ENCODE results near the gene PRR9.

Gene PRR9

GRCh38 chr1:153251562-153251961, 34.2 kb downstream of the PRR9 start:
- H3K27ac ChIP-seq (ENCODE audit: insufficient read depth in 1 of 2, low read depth in 1 of 2, low read length in 2 of 2, poor library complexity in 1 of 2, severe bottlenecking in 2 of 2) = no peak overlapping the region
- H3K27me3 ChIP-seq (replicated peaks in 2 of 5; ENCODE audit: control insufficient read depth in 4 of 5, insufficient read depth in 5 of 5, low read length in 4 of 5) = peaks cover 0 to 6% (median 0%) of the 10 kb centered on the region in 5 experiments
- peak in 2 of 3 donors; percentile 26 to 43 for DNase-seq
- H3K4me1 ChIP-seq (ENCODE audit: control extremely low read depth in 1 of 4, control insufficient read depth in 4 of 4, insufficient read depth in 4 of 4, low read length in 3 of 4) = no peaks in the 10 kb centered on the region
- H3K36me3 ChIP-seq (ENCODE audit: control insufficient read depth in 4 of 4, insufficient read depth in 4 of 4, low read length in 3 of 4) = no peaks in the 10 kb centered on the region
- H3K9me3 ChIP-seq (ENCODE audit: control extremely low read depth in 1 of 5, control insufficient read depth in 4 of 5, insufficient read depth in 2 of 5, low read depth in 1 of 5, low read length in 4 of 5) = no peaks in the 10 kb centered on the region
- 90% methylated on average over 2 of the region's 3 CpGs for WGBS (ENCODE audit: insufficient coverage)
- ChIA-PET CTCF (interaction anchor here (1.1 to 1.4 kb wide), 2 partner anchors 11 to 12 kb away, joined by 3 read pairs; no protein-coding TSS in a partner anchor), POLR2A (no interaction called here)
- H3K4me3 ChIP-seq (ENCODE audit: control insufficient read depth in 1 of 7, extremely low read depth in 1 of 7, insufficient read depth in 4 of 7, low read depth in 2 of 7, low read length in 6 of 7) = no peak overlapping the region

- Histone ChIP-seq H3K27ac (ENCODE audit: insufficient read depth in 1 of 2, low read depth in 1 of 2, low read length in 2 of 2, poor library complexity in 1 of 2, severe bottlenecking in 2 of 2) (no peak overlapping the region), H3K36me3 (ENCODE audit: control insufficient read depth in 4 of 4, insufficient read depth in 4 of 4, low read length in 3 of 4) (no peaks in the 10 kb centered on the region), H3K4me3 (ENCODE audit: control insufficient read depth in 1 of 7, extremely low read depth in 1 of 7, insufficient read depth in 4 of 7, low read depth in 2 of 7, low read length in 6 of 7) (no peak overlapping the region), H3K4me1 (ENCODE audit: control extremely low read depth in 1 of 4, control insufficient read depth in 4 of 4, insufficient read depth in 4 of 4, low read length in 3 of 4) (no peaks in the 10 kb centered on the region), H3K27me3 (replicated peaks in 2 of 5; ENCODE audit: control insufficient read depth in 4 of 5, insufficient read depth in 5 of 5, low read length in 4 of 5) (peaks cover 0 to 4% (median 0%) of the 10 kb centered on the region in 5 experiments), H3K9me3 (ENCODE audit: control extremely low read depth in 1 of 5, control insufficient read depth in 4 of 5, insufficient read depth in 2 of 5, low read depth in 1 of 5, low read length in 4 of 5) (no peaks in the 10 kb centered on the region)
- DNase-seq = no peak
- ChIA-PET CTCF (interaction anchor here (1.1 to 1.4 kb wide), 2 partner anchors 10 to 13 kb away, joined by 3 read pairs; no protein-coding TSS in a partner anchor), POLR2A (no interaction called here)
- WGBS (ENCODE audit: insufficient coverage) = 100% methylated on average over 3 of the region's 4 CpGs
Measured at GRCh38 chr1:153251988-153252387, 34.6 kb downstream of the PRR9 start.

- 47% methylated on average over 2 of the region's 2 CpGs for WGBS (ENCODE audit: insufficient coverage)
- POLR2A ChIA-PET = no interaction called here
- no peak for DNase-seq
- Histone ChIP-seq H3K27me3 (replicated peaks in 2 of 5; ENCODE audit: control insufficient read depth in 4 of 5, insufficient read depth in 5 of 5, low read length in 4 of 5) (peaks cover 0 to 1% (median 0%) of the 10 kb centered on the region in 5 experiments), H3K4me3 (ENCODE audit: control insufficient read depth in 1 of 7, extremely low read depth in 1 of 7, insufficient read depth in 4 of 7, low read depth in 2 of 7, low read length in 6 of 7) (no peak overlapping the region), H3K27ac (ENCODE audit: insufficient read depth in 1 of 2, low read depth in 1 of 2, low read length in 2 of 2, poor library complexity in 1 of 2, severe bottlenecking in 2 of 2) (no peak overlapping the region), H3K36me3 (ENCODE audit: control insufficient read depth in 4 of 4, insufficient read depth in 4 of 4, low read length in 3 of 4) (no peaks in the 10 kb centered on the region), H3K9me3 (ENCODE audit: control extremely low read depth in 1 of 5, control insufficient read depth in 4 of 5, insufficient read depth in 2 of 5, low read depth in 1 of 5, low read length in 4 of 5) (no peaks in the 10 kb centered on the region), H3K4me1 (ENCODE audit: control extremely low read depth in 1 of 4, control insufficient read depth in 4 of 4, insufficient read depth in 4 of 4, low read length in 3 of 4) (no peaks in the 10 kb centered on the region)
- CTCF ChIA-PET = interaction anchor here (0.8 to 1.6 kb wide), 2 partner anchors 11 to 23 kb away, joined by 3 to 4 read pairs; no protein-coding TSS in a partner anchor
Measured at GRCh38 chr1:153253076-153253475, 35.7 kb downstream of the PRR9 start.

GRCh38 chr1:153253693-153254092, 36.3 kb downstream of the PRR9 start:
- no peaks in the 10 kb centered on the region for H3K9me3 ChIP-seq (ENCODE audit: control extremely low read depth in 1 of 5, control insufficient read depth in 4 of 5, insufficient read depth in 2 of 5, low read depth in 1 of 5, low read length in 4 of 5)
- no peaks in the 10 kb centered on the region for H3K36me3 ChIP-seq (ENCODE audit: control insufficient read depth in 4 of 4, insufficient read depth in 4 of 4, low read length in 3 of 4)
- no peak for DNase-seq
- CTCF ChIA-PET = interaction anchor here (0.8 to 1.6 kb wide), 3 partner anchors 10 to 23 kb away, joined by 3 to 4 read pairs (median 4); no protein-coding TSS in a partner anchor
- H3K4me1 ChIP-seq (ENCODE audit: control extremely low read depth in 1 of 4, control insufficient read depth in 4 of 4, insufficient read depth in 4 of 4, low read length in 3 of 4) = no peaks in the 10 kb centered on the region
- no peak overlapping the region for H3K4me3 ChIP-seq (ENCODE audit: control insufficient read depth in 1 of 7, extremely low read depth in 1 of 7, insufficient read depth in 4 of 7, low read depth in 2 of 7, low read length in 6 of 7)
- 50% methylated on average over 1 of the region's 1 CpG for WGBS (ENCODE audit: insufficient coverage)
- peaks cover 0 to 4% (median 0%) of the 10 kb centered on the region in 5 experiments for H3K27me3 ChIP-seq (replicated peaks in 2 of 5; ENCODE audit: control insufficient read depth in 4 of 5, insufficient read depth in 5 of 5, low read length in 4 of 5)
- POLR2A ChIA-PET = no interaction called here
- no peak overlapping the region for H3K27ac ChIP-seq (ENCODE audit: insufficient read depth in 1 of 2, low read depth in 1 of 2, low read length in 2 of 2, poor library complexity in 1 of 2, severe bottlenecking in 2 of 2)

- Histone ChIP-seq H3K9me3 (ENCODE audit: control extremely low read depth in 1 of 5, control insufficient read depth in 4 of 5, insufficient read depth in 2 of 5, low read depth in 1 of 5, low read length in 4 of 5) (no peaks in the 10 kb centered on the region), H3K4me1 (ENCODE audit: control extremely low read depth in 1 of 4, control insufficient read depth in 4 of 4, insufficient read depth in 4 of 4, low read length in 3 of 4) (peaks cover 4 to 18% (median 14%) of the 10 kb centered on the region in 4 experiments), H3K27me3 (replicated peaks in 2 of 5; ENCODE audit: control insufficient read depth in 4 of 5, insufficient read depth in 5 of 5, low read length in 4 of 5) (peaks cover 7 to 50% (median 29%) of the 10 kb centered on the region in 5 experiments), H3K36me3 (ENCODE audit: control insufficient read depth in 4 of 4, insufficient read depth in 4 of 4, low read length in 3 of 4) (no peaks in the 10 kb centered on the region), H3K27ac (ENCODE audit: insufficient read depth in 1 of 2, low read depth in 1 of 2, low read length in 2 of 2, poor library complexity in 1 of 2, severe bottlenecking in 2 of 2) (no peak within 1 kb of the TSS), H3K4me3 (ENCODE audit: control insufficient read depth in 1 of 7, extremely low read depth in 1 of 7, insufficient read depth in 4 of 7, low read depth in 2 of 7, low read length in 6 of 7) (no peak within 1 kb of the TSS)
- WGBS (ENCODE audit: insufficient coverage) = 100% methylated on average over 1 of the region's 3 CpGs
- no peak for DNase-seq
- ChIA-PET CTCF (interaction anchor here (1.1 kb wide), 1 partner anchor 14 kb away, joined by 3 read pairs; no protein-coding TSS in a partner anchor), POLR2A (no interaction called here)
Measured at GRCh38 chr1:153259387-153259786, 42.0 kb downstream of the PRR9 start, which contains the start of gene LORICRIN. LORICRIN (plus strand) TSS chr1:153259687; CDS start chr1:153260950, 1,263 bp downstream.

- Histone ChIP-seq H3K27ac (ENCODE audit: insufficient read depth in 1 of 2, low read depth in 1 of 2, low read length in 2 of 2, poor library complexity in 1 of 2, severe bottlenecking in 2 of 2) (no peak overlapping the region), H3K9me3 (ENCODE audit: control extremely low read depth in 1 of 5, control insufficient read depth in 4 of 5, insufficient read depth in 2 of 5, low read depth in 1 of 5, low read length in 4 of 5) (peaks cover 0 to 5% (median 0%) of the 10 kb centered on the region in 5 experiments), H3K27me3 (replicated peaks in 2 of 5; ENCODE audit: control insufficient read depth in 4 of 5, insufficient read depth in 5 of 5, low read length in 4 of 5) (peaks cover 11 to 56% (median 29%) of the 10 kb centered on the region in 5 experiments), H3K4me3 (ENCODE audit: control insufficient read depth in 1 of 7, extremely low read depth in 1 of 7, insufficient read depth in 4 of 7, low read depth in 2 of 7, low read length in 6 of 7) (peak overlapping the region in 2 of 7 experiments; percentile 52 to 73), H3K4me1 (ENCODE audit: control extremely low read depth in 1 of 4, control insufficient read depth in 4 of 4, insufficient read depth in 4 of 4, low read length in 3 of 4) (peaks cover 4 to 18% (median 14%) of the 10 kb centered on the region in 4 experiments), H3K36me3 (ENCODE audit: control insufficient read depth in 4 of 4, insufficient read depth in 4 of 4, low read length in 3 of 4) (no peaks in the 10 kb centered on the region)
- ChIA-PET POLR2A (no interaction called here), CTCF (interaction anchor here (1.0 to 1.1 kb wide), 2 partner anchors 13 to 32 kb away, joined by 3 read pairs; no protein-coding TSS in a partner anchor)
- peak; percentile 43 to 84 (median 77) for DNase-seq
- WGBS (ENCODE audit: insufficient coverage) = 1% methylated on average over 27 of the region's 45 CpGs
Measured at GRCh38 chr1:153260585-153261280, 43.3 kb downstream of the PRR9 start.
